ENCODE results near the gene ING1. TPM values are rescaled to one million over a fixed set of nuclear protein-coding genes. Genes with fewer than 3 reads are reported as not detected.

The ING1 gene
- total and polyA plus RNA-seq, 2 donors (not counting 1 experiment from before 2014, with no cell fraction given), result 29.1 to 34.2 TPM

DNA sequence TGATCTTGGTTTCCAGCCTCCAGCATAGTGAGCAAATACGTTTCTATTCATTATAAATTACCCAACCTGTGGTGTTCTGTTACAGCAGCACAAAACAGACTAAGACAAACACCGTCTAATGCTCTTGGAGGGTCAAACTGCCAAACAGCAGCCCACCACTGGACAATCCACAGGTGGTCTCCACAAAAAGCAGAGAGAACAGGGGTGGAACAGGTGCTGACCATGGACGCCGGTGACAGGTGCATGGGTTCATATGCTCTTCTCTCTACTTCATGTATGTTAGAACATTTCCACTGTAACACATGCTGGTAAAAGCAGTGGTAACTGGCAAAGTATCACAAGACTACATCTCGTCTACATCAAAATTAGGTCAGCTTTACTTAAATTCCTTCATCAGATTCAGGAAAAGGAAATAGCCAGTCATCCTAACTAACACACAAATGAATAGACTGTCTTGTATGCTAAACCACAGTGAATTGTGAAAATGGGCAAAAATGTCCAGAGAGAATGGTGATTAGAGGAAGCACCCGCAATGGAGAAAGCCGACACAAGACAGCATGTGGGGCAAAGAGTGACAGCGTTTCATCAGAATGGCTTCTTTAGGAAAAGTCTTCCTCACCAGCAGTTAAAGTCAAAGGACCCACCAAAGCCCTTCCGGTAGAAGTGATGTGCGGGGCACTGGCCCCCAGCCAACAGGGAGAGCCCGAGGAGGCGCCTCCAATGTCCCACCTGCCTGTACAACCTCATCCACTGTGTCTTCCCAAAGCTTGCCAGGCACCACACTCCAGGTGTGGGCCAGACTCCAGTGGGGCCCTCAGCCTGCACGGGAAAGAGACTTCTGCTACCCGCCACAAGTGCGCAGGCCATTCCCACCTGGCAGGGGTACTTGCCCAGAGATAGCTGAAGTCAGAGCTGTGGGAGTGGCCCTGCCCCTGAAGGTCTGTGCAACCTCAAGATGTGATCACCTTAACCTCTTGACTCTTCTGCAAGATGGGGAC is 14.1 kb upstream of the ING1 start:
- H3K4me1 Mint-ChIP-seq, result peaks cover 43% of the 10 kb centered on the region
- H4K20me1 ChIP-seq (ENCODE audit: control insufficient read depth, insufficient read depth, low read length, poor library complexity, severe bottlenecking), result peaks cover 60% of the 10 kb centered on the region
- no peak overlapping the region for H2AFZ ChIP-seq (ENCODE audit: insufficient read depth, low read depth, low read length, poor library complexity, severe bottlenecking)
- ATAC-seq (ENCODE audit: low read depth), result no peak
- TF ChIP-seq, protein P1, sequence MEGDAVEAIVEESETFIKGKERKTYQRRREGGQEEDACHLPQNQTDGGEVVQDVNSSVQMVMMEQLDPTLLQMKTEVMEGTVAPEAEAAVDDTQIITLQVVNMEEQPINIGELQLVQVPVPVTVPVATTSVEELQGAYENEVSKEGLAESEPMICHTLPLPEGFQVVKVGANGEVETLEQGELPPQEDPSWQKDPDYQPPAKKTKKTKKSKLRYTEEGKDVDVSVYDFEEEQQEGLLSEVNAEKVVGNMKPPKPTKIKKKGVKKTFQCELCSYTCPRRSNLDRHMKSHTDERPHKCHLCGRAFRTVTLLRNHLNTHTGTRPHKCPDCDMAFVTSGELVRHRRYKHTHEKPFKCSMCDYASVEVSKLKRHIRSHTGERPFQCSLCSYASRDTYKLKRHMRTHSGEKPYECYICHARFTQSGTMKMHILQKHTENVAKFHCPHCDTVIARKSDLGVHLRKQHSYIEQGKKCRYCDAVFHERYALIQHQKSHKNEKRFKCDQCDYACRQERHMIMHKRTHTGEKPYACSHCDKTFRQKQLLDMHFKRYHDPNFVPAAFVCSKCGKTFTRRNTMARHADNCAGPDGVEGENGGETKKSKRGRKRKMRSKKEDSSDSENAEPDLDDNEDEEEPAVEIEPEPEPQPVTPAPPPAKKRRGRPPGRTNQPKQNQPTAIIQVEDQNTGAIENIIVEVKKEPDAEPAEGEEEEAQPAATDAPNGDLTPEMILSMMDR (IDR thresholded peaks at IDR 0.05), result no peak
- TF ChIP-seq EZH2 (IDR thresholded peaks at IDR 0.05; ENCODE audit: borderline replicate concordance, insufficient read depth, low read depth, low read length, poor library complexity, severe bottlenecking), result no peak
- H3K4me3 Mint-ChIP-seq, result no peak overlapping the region
- H3K9me3 ChIP-seq (ENCODE audit: control extremely low read depth in 1 of 3, control insufficient read depth in 2 of 3, insufficient read depth in 1 of 3, low read length in 2 of 3), result no peaks in the 10 kb centered on the region
- no peak overlapping the region for H3K9ac ChIP-seq (ENCODE audit: low read length)
- H3K27me3 Mint-ChIP-seq, result no peaks in the 10 kb centered on the region
- H3K4me2 ChIP-seq (replicated peaks; ENCODE audit: low read depth, low read length, poor library complexity, severe bottlenecking), result peak overlapping the region; percentile 20
- DNase-seq, result no peak
- WGBS (ENCODE audit: insufficient coverage), result 85% methylated on average over 12 of the region's 15 CpGs
- no peaks in the 10 kb centered on the region for H3K9me3 Mint-ChIP-seq (ENCODE audit: insufficient read depth)
- no peaks in the 10 kb centered on the region for H3K27me3 ChIP-seq (replicated peaks in 1 of 4; ENCODE audit: control extremely low read depth in 1 of 4, control insufficient read depth in 3 of 4, insufficient read depth in 4 of 4, low read length in 3 of 4)
- H3K27ac ChIP-seq (ENCODE audit: low read length in 2 of 2), result peak overlapping the region in 1 of 2 donors; percentile 22
- no peak overlapping the region for H3K4me3 ChIP-seq (ENCODE audit: control extremely low read depth in 1 of 5, extremely low read depth in 1 of 5, insufficient read depth in 1 of 5, low read depth in 2 of 5, low read length in 4 of 5)
- peaks cover 0 to 74% of the 10 kb centered on the region in 2 experiments for H3K36me3 ChIP-seq (replicated peaks in 1 of 2; ENCODE audit: control extremely low read depth in 1 of 2, control insufficient read depth in 1 of 2, extremely low read depth in 1 of 2, insufficient read depth in 2 of 2, low read length in 1 of 2)
- intact Hi-C loops (cut with micrococcal nuclease), result no loop called here
- ChIA-PET POLR2A (no interaction called here), CTCF (interaction anchor here (1.0 to 1.8 kb wide), 2 partner anchors 23 to 55 kb away, joined by 4 read pairs; no protein-coding TSS in a partner anchor)
- H3K4me1 ChIP-seq (ENCODE audit: control insufficient read depth in 2 of 2, insufficient read depth in 2 of 2, low read length in 2 of 2), result peaks cover 18 to 28% of the 10 kb centered on the region in 2 donors
- H3K27ac Mint-ChIP-seq, result peak overlapping the region; percentile 15
- H3K79me2 ChIP-seq (ENCODE audit: control insufficient read depth, insufficient read depth, low read length), result peaks cover 66% of the 10 kb centered on the region

DNA sequence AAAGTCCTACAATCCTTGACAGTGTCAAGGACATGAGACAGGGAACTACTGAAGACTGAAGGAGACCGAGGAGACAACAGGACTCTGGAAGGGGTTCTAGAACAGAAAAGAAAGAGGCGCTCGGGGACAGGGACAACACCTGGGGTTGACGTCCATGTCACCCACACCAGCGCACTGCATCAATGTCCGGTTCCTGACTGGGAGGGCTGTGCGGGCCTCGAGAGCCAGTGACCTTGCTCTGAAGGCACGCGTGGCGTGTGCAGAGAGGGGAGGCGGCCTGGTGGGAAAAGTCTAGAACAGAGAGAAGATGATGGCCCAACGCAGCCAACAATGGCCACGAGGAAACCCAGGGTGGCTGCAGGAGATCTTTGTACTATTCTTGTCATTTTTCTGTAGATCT is 13.3 kb upstream of the ING1 start:
- H3K4me1 Mint-ChIP-seq, result peaks cover 49% of the 10 kb centered on the region
- H3K27me3 Mint-ChIP-seq, result no peaks in the 10 kb centered on the region
- peaks cover 67% of the 10 kb centered on the region for H4K20me1 ChIP-seq (ENCODE audit: control insufficient read depth, insufficient read depth, low read length, poor library complexity, severe bottlenecking)
- CTCF ChIA-PET, result interaction anchor here (1.0 kb wide), 1 partner anchor 56 kb away, joined by 4 read pairs; no protein-coding TSS in a partner anchor
- no peaks in the 10 kb centered on the region for H3K27me3 ChIP-seq (replicated peaks in 1 of 4; ENCODE audit: control extremely low read depth in 1 of 4, control insufficient read depth in 3 of 4, insufficient read depth in 4 of 4, low read length in 3 of 4)
- peaks cover 74% of the 10 kb centered on the region for H3K79me2 ChIP-seq (ENCODE audit: control insufficient read depth, insufficient read depth, low read length)
- H3K4me3 ChIP-seq (ENCODE audit: control extremely low read depth in 1 of 5, extremely low read depth in 1 of 5, insufficient read depth in 1 of 5, low read depth in 2 of 5, low read length in 4 of 5), result no peak overlapping the region
- no peaks in the 10 kb centered on the region for H3K9me3 Mint-ChIP-seq (ENCODE audit: insufficient read depth)
- ATAC-seq (ENCODE audit: low read depth) (no peak), DNase-seq (no peak)
- H3K9ac ChIP-seq (ENCODE audit: low read length), result no peak overlapping the region
- peaks cover 0 to 73% of the 10 kb centered on the region in 2 experiments for H3K36me3 ChIP-seq (replicated peaks in 1 of 2; ENCODE audit: control extremely low read depth in 1 of 2, control insufficient read depth in 1 of 2, extremely low read depth in 1 of 2, insufficient read depth in 2 of 2, low read length in 1 of 2)
- POLR2A ChIA-PET, result no interaction called here
- no peak overlapping the region for H3K4me3 Mint-ChIP-seq
- H3K4me2 ChIP-seq (replicated peaks; ENCODE audit: low read depth, low read length, poor library complexity, severe bottlenecking), result no peak overlapping the region
- intact Hi-C loops (cut with micrococcal nuclease), result no loop called here
- TF ChIP-seq, protein P1 (IDR thresholded peaks at IDR 0.05), result no peak
- TF ChIP-seq EZH2 (IDR thresholded peaks at IDR 0.05; ENCODE audit: borderline replicate concordance, insufficient read depth, low read depth, low read length, poor library complexity, severe bottlenecking), result no peak
- H3K27ac ChIP-seq (ENCODE audit: low read length in 2 of 2), result no peak overlapping the region
- H2AFZ ChIP-seq (ENCODE audit: insufficient read depth, low read depth, low read length, poor library complexity, severe bottlenecking), result no peak overlapping the region
- 92% methylated on average over 12 of the region's 14 CpGs for WGBS (ENCODE audit: insufficient coverage)
- peak overlapping the region; percentile 63 for H3K27ac Mint-ChIP-seq
- no peaks in the 10 kb centered on the region for H3K9me3 ChIP-seq (ENCODE audit: control extremely low read depth in 1 of 3, control insufficient read depth in 2 of 3, insufficient read depth in 1 of 3, low read length in 2 of 3)
- peaks cover 23 to 36% of the 10 kb centered on the region in 2 donors for H3K4me1 ChIP-seq (ENCODE audit: control insufficient read depth in 2 of 2, insufficient read depth in 2 of 2, low read length in 2 of 2)

Measured in B cell (primary cell).